ENCODE measurements around the gene TMA7.
"Not testable (repeated sequence)": the region's sequence is repeated elsewhere in the genome, so short reads cannot be mapped to it uniquely, and the experiment has no call there.

GRCh38 chr3:48461767-48462166 is 21.7 kb downstream of the TMA7 start:
- not testable (repeated sequence) for TF ChIP-seq POLR2A (IDR thresholded peaks at IDR 0.05)
- TF ChIP-seq, protein P1, sequence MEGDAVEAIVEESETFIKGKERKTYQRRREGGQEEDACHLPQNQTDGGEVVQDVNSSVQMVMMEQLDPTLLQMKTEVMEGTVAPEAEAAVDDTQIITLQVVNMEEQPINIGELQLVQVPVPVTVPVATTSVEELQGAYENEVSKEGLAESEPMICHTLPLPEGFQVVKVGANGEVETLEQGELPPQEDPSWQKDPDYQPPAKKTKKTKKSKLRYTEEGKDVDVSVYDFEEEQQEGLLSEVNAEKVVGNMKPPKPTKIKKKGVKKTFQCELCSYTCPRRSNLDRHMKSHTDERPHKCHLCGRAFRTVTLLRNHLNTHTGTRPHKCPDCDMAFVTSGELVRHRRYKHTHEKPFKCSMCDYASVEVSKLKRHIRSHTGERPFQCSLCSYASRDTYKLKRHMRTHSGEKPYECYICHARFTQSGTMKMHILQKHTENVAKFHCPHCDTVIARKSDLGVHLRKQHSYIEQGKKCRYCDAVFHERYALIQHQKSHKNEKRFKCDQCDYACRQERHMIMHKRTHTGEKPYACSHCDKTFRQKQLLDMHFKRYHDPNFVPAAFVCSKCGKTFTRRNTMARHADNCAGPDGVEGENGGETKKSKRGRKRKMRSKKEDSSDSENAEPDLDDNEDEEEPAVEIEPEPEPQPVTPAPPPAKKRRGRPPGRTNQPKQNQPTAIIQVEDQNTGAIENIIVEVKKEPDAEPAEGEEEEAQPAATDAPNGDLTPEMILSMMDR (IDR thresholded peaks at IDR 0.05), result not testable (repeated sequence)

Measured in uterus (tissue), 2 donors.